ENCODE results near the gene PAX7. TPM values are rescaled to one million over a fixed set of nuclear protein-coding genes. Genes with fewer than 3 reads are reported as not detected.

Gene PAX7
- total RNA-seq, 1 experiment from 2014 or later, result 0.15 TPM

GRCh38 chr1:18749569-18749968, 118.9 kb downstream of the PAX7 start:
- Histone ChIP-seq H3K9ac (ENCODE audit: extremely low read depth, insufficient read length, low read length) (no peak overlapping the region), H3T11ph (ENCODE audit: low read length) (no peak overlapping the region), H2BK12ac (ENCODE audit: insufficient read length, low read depth, low read length) (no peak overlapping the region), H2AK5ac (ENCODE audit: insufficient read length, low read length) (no peak overlapping the region), H3K23ac (ENCODE audit: insufficient read length, low read depth, low read length) (no peak overlapping the region), H3K4me1 (ENCODE audit: insufficient read depth, low read length) (no peaks in the 10 kb centered on the region), H3K14ac (ENCODE audit: insufficient read depth, low read length) (no peak overlapping the region), H2BK15ac (ENCODE audit: low read depth, low read length) (no peak overlapping the region), H3K56ac (ENCODE audit: insufficient read length, low read depth, low read length) (no peak overlapping the region), H4K91ac (ENCODE audit: insufficient read length, low read depth, low read length) (no peak overlapping the region), H2BK120ac (ENCODE audit: low read depth, low read length, poor library complexity, severe bottlenecking) (no peak overlapping the region), H3K18ac (ENCODE audit: insufficient read length, low read depth, low read length) (no peak overlapping the region), H2AFZ (ENCODE audit: low read length) (no peak overlapping the region), H2BK5ac (ENCODE audit: insufficient read length, low read length) (no peak overlapping the region), H3K79me2 (ENCODE audit: insufficient read depth, low read length) (no peaks in the 10 kb centered on the region), H3K4ac (ENCODE audit: low read depth, low read length) (no peak overlapping the region), H3K23me2 (ENCODE audit: insufficient read length, low read depth, low read length, poor library complexity, severe bottlenecking) (no peaks in the 10 kb centered on the region), H4K20me1 (ENCODE audit: control insufficient read depth, insufficient read depth, insufficient read length) (no peaks in the 10 kb centered on the region), H4K8ac (replicated peaks; ENCODE audit: insufficient read length, low read depth, low read length) (no peak overlapping the region), H3K79me1 (ENCODE audit: insufficient read depth, low read depth, low read length, poor library complexity, severe bottlenecking) (no peaks in the 10 kb centered on the region), H3K27me3 (ENCODE audit: insufficient read depth, low read length) (peaks cover 2% of the 10 kb centered on the region; the same call in 1 of the 2 replicates), H4K5ac (ENCODE audit: insufficient read length, low read depth, low read length) (no peak overlapping the region), H2BK20ac (ENCODE audit: low read depth, low read length, poor library complexity, severe bottlenecking) (no peak overlapping the region), H3K4me2 (ENCODE audit: insufficient read depth, insufficient read length, low read length) (no peak overlapping the region), H3K27ac (ENCODE audit: insufficient read length, low read depth, low read length) (no peak overlapping the region), H3K9me3 (ENCODE audit: control insufficient read depth, low read depth, low read length) (no peaks in the 10 kb centered on the region)
- H3K36me3 Mint-ChIP-seq (ENCODE audit: insufficient read depth in 1 of 3, low read depth in 3 of 3), result no peaks in the 10 kb centered on the region
- TF ChIP-seq CTCF (conservative IDR thresholded peaks at IDR 0.05), result no peak
- H3K4me1 Mint-ChIP-seq, result no peaks in the 10 kb centered on the region
- peaks cover 6 to 17% of the 10 kb centered on the region in 2 experiments; a peak in 3 of 5 replicates for H3K9me3 Mint-ChIP-seq
- no peak overlapping the region for H3K4me3 Mint-ChIP-seq
- H3K27ac Mint-ChIP-seq, result no peak overlapping the region
- DNase-seq, result no peak
- H3K27me3 Mint-ChIP-seq (ENCODE audit: low read depth), result peaks cover 83% of the 10 kb centered on the region

All from H9 (cell line).